ENCODE results near the gene SYNJ1. TPM values are rescaled to one million over a fixed set of nuclear protein-coding genes. Genes with fewer than 3 reads are reported as not detected.

The SYNJ1 gene
- total and polyA plus RNA-seq, 9 of the 15 experiments (the other 6 are each of a cell fraction or from before 2014, with no cell fraction given): 2.4 to 10.6 (median 5.6) TPM

DNA sequence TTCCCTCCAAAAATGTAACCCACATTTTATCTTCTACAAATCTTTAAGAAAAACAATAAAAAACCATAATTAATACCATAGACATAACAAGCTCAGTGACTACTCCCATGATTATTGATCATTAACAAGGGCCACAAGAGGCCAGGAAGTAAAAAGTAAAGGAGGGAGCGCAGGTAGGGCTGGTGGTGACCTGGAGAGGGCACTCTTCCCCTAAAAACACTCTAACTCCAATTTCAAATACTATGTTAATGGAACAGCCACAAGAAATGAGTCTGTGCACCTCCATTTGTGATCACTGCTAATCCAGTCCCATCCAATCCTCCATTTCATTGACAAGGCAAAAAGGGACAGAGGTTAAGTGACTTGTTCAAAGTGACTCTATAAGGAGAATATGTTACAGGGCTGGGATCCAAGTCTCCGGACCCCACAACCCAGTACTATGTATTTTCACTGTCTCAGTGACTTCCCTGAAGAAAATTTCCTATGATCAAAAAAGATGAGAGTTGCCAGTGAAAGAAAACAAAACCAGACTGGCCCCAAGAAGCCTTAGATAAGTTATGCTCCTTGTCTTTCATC is 74.4 kb downstream of the SYNJ1 start:
- H3K4me1 ChIP-seq (replicated peaks in 1 of 2; ENCODE audit: control insufficient read depth in 2 of 2, insufficient read depth in 2 of 2, low read length in 2 of 2): no peaks in the 10 kb centered on the region
- TF ChIP-seq, protein P1, sequence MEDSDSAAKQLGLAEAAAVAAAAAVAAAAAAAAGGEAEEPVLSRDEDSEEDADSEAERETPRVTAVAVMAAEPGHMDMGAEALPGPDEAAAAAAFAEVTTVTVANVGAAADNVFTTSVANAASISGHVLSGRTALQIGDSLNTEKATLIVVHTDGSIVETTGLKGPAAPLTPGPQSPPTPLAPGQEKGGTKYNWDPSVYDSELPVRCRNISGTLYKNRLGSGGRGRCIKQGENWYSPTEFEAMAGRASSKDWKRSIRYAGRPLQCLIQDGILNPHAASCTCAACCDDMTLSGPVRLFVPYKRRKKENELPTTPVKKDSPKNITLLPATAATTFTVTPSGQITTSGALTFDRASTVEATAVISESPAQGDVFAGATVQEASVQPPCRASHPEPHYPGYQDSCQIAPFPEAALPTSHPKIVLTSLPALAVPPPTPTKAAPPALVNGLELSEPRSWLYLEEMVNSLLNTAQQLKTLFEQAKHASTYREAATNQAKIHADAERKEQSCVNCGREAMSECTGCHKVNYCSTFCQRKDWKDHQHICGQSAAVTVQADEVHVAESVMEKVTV (CRISPR knock-in tag; IDR thresholded peaks at IDR 0.05): peak; percentile 65
- TF ChIP-seq ELF1 (tag; IDR thresholded peaks at IDR 0.05): 0 out of 2 replicates have a peak, but pooled peaks have one; percentile 30
- no peak for TF ChIP-seq GTF2E2 (tag; IDR thresholded peaks at IDR 0.05)
- TF ChIP-seq ZNF184 (CRISPR knock-in tag; IDR thresholded peaks at IDR 0.05): no peak
- TF ChIP-seq ARID2 (IDR thresholded peaks at IDR 0.05): 0 out of 2 replicates have a peak, but pooled peaks have one; percentile 52
- no peak for TF ChIP-seq BCOR (IDR thresholded peaks at IDR 0.05)
- peak; percentile 74 for TF ChIP-seq SMC3 (conservative IDR thresholded peaks at IDR 0.05; ENCODE audit: insufficient read depth, low read depth, low read length)
- TF ChIP-seq BMI1 (IDR thresholded peaks at IDR 0.05; ENCODE audit: low read length): 0 out of 2 replicates have a peak, but pooled peaks have one; percentile 11
- TF ChIP-seq, protein P2, sequence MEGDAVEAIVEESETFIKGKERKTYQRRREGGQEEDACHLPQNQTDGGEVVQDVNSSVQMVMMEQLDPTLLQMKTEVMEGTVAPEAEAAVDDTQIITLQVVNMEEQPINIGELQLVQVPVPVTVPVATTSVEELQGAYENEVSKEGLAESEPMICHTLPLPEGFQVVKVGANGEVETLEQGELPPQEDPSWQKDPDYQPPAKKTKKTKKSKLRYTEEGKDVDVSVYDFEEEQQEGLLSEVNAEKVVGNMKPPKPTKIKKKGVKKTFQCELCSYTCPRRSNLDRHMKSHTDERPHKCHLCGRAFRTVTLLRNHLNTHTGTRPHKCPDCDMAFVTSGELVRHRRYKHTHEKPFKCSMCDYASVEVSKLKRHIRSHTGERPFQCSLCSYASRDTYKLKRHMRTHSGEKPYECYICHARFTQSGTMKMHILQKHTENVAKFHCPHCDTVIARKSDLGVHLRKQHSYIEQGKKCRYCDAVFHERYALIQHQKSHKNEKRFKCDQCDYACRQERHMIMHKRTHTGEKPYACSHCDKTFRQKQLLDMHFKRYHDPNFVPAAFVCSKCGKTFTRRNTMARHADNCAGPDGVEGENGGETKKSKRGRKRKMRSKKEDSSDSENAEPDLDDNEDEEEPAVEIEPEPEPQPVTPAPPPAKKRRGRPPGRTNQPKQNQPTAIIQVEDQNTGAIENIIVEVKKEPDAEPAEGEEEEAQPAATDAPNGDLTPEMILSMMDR (IDR thresholded peaks at IDR 0.05 in 2 of 3, conservative IDR thresholded peaks at IDR 0.05 in 1 of 3; ENCODE audit: insufficient read depth in 2 of 3, low read depth in 1 of 3, low read length in 3 of 3): peak; percentile 77 to 88 (median 86)
- peak; percentile 70 to 84 for TF ChIP-seq RAD21 (CRISPR knock-in tag; conservative IDR thresholded peaks at IDR 0.05 in 1 of 2, IDR thresholded peaks at IDR 0.05 in 1 of 2)
- TF ChIP-seq NELFE (IDR thresholded peaks at IDR 0.05; ENCODE audit: insufficient read depth, insufficient read length): no peak
- no peak for TF ChIP-seq SRSF9 (IDR thresholded peaks at IDR 0.05; ENCODE audit: borderline replicate concordance, low read depth, low read length)
- no peak for TF ChIP-seq TBL1XR1 (IDR thresholded peaks at IDR 0.05; ENCODE audit: low read length in 2 of 2)

More for the DNA sequence above, 74.4 kb downstream of the SYNJ1 start:
- H3K4me3 ChIP-seq: no peak overlapping the region
- H3K27ac ChIP-seq (ENCODE audit: extremely low read depth, low read depth, low read length): no peak overlapping the region
- H3K9me3 ChIP-seq (replicated peaks; ENCODE audit: control insufficient read depth, insufficient read depth, low read depth, low read length): no peaks in the 10 kb centered on the region
- peaks cover 32% of the 10 kb centered on the region; the same call in 2 of the 3 replicates for H3K36me3 ChIP-seq (ENCODE audit: control insufficient read depth, insufficient read depth, low read length)
- in situ Hi-C loops (cut with MboI): loop anchor here (25.0 kb wide), 1 partner anchor 534 kb away; no protein-coding TSS in a partner anchor
- BruUV-seq (replicated peaks): no TSS peak
- ATAC-seq (peak; percentile 98), FAIRE-seq (peak; percentile 83), DNase-seq (ENCODE audit: extremely low read depth in 1 of 4, low spot score in 3 of 4) (peak; percentile 54 to 67 (median 62))
- H2AFZ ChIP-seq (ENCODE audit: low read depth, low read length): no peak overlapping the region
- H3K4me2 ChIP-seq (ENCODE audit: insufficient read depth, low read length): no peak overlapping the region
- intact Hi-C loops (cut with micrococcal nuclease): loop anchor here (1.0 to 5.0 kb wide), 2 partner anchors 173 to 544 kb away; no protein-coding TSS in a partner anchor
- WGBS (ENCODE audit: insufficient coverage, low coverage, missing lambda C conversion rate): 69% methylated on average over 2 of the region's 2 CpGs
- H4K20me1 ChIP-seq (replicated peaks; ENCODE audit: control insufficient read depth, insufficient read depth, low read length): no peaks in the 10 kb centered on the region
- no peaks in the 10 kb centered on the region for H3K9me1 ChIP-seq (ENCODE audit: control insufficient read depth, insufficient read depth, low read length)
- POLR2A ChIA-PET: no interaction called here
- H3K79me2 ChIP-seq (ENCODE audit: control insufficient read depth, insufficient read depth, low read length): no peaks in the 10 kb centered on the region
- no peak overlapping the region for H3K9ac ChIP-seq (ENCODE audit: insufficient read depth in 1 of 2, low read depth in 2 of 2, low read length in 2 of 2)
- no peaks in the 10 kb centered on the region for H3K27me3 ChIP-seq (ENCODE audit: control insufficient read depth in 2 of 2, insufficient read depth in 2 of 2, low read length in 2 of 2)
- CTCF ChIA-PET (ENCODE audit: low intra/inter-chr PET ratio): interaction anchor here (0.6 to 3.3 kb wide), 3 partner anchors 26 to 543 kb away, joined by 4 to 24 read pairs (median 4); no protein-coding TSS in a partner anchor

Data from K562 (cell line).